Endothelial cell of umbilical vein (primary cell): ENCODE measurements around the gene GNPTAB. TPM values are rescaled to one million over a fixed set of nuclear protein-coding genes. Genes with fewer than 3 reads are reported as not detected.

Experiments
- BruUV-seq: library from RNA; stranded (reverse); fragments of 400-500 nt; replicated peaks from 2 replicates; lab custom pipeline; 2021; lab: Mats Ljungman, UMichigan
- CTCF ChIA-PET: fragments of 300-600, 350-600 bp; sonication (Branson Sonifier 250); formaldehyde crosslinking; loops from one replicate; lab custom pipeline; 2021; ENCODE audit warnings: antibody characterized with exemption, inconsistent platforms; lab: Charles Lee
- POLR2A ChIA-PET: fragments of 300-600, 350-600 bp; sonication (Branson Sonifier 250); formaldehyde crosslinking; loops from one replicate; lab custom pipeline; 2021; ENCODE audit warnings: antibody characterized with exemption, inconsistent platforms; lab: Charles Lee
- DNase-seq: peaks from one replicate; pipeline ENCODE4 v3.0.0-alpha.2; 2011; ENCODE audit warnings: low read depth, low spot score
- FAIRE-seq: peaks from 2 replicates; lab custom pipeline; 2011; peaks lifted over from hg19 to GRCh38; lab: Jason Lieb, UNC
- H2AFZ ChIP-seq: 2 replicates; pipeline ENCODE4 v1.6.0; 2012; ENCODE audit warnings: low read depth, low read length, control low read depth, inconsistent platforms
- H3K27ac ChIP-seq: 2 replicates; pipeline ENCODE4 v1.5.1; 2011; ENCODE audit warnings: low read depth, mild to moderate bottlenecking, control low read depth, low read length, moderate library complexity; ENCODE audit not compliant: insufficient read depth
- H3K27me3 ChIP-seq, 2 experiments: 2 replicates each; pipeline versions ENCODE4 v1.6.0 to v1.6.1; 2011; ENCODE audit warnings: low read length in 2 of 2, mixed read lengths in 1 of 2; ENCODE audit not compliant: control insufficient read depth in 2 of 2, insufficient read depth in 2 of 2
- H3K36me3 ChIP-seq, 2 experiments: 2 replicates in 1 of 2; 3 replicates in 1 of 2; pipeline ENCODE4 v1.5.1; 2011; ENCODE audit warnings: low read length in 2 of 2, mild to moderate bottlenecking in 1 of 2, moderate library complexity in 1 of 2; ENCODE audit not compliant: control insufficient read depth in 2 of 2, insufficient read depth in 2 of 2; ENCODE audit errors: extremely low read depth in 1 of 2
- H3K4me1 ChIP-seq: 3 replicates; pipeline ENCODE4 v1.5.1; 2011; ENCODE audit warnings: mild to moderate bottlenecking, low read length; ENCODE audit not compliant: control insufficient read depth, insufficient read depth; ENCODE audit errors: extremely low read depth
- H3K4me2 ChIP-seq: 2 replicates; pipeline ENCODE4 v1.6.1; 2011; ENCODE audit warnings: low read length, control low read depth, mixed read lengths; ENCODE audit not compliant: insufficient read depth
- H3K4me3 ChIP-seq, 3 experiments: fragments of 200-600 bp in 1 of 3; sonication (generic), shearing (Covaris generic) in 1 of 3; replicated peaks in 1 of 3; 2 replicates each; pipeline ENCODE4 v1.5.1; 2011 to 2016; ENCODE audit warnings: control low read depth in 3 of 3, low read length in 3 of 3, mild to moderate bottlenecking in 2 of 3, inconsistent platforms in 1 of 3, low read depth in 1 of 3, moderate library complexity in 1 of 3; ENCODE audit not compliant: insufficient read depth in 1 of 3
- H3K79me2 ChIP-seq: 2 replicates; pipeline ENCODE4 v1.6.0; 2012; ENCODE audit warnings: low read length, inconsistent platforms; ENCODE audit not compliant: control insufficient read depth, insufficient read depth
- H3K9ac ChIP-seq: replicated peaks from 2 replicates; pipeline ENCODE3; 2011; ENCODE audit warnings: low read length, control low read depth; ENCODE audit not compliant: insufficient read depth; ENCODE audit errors: extremely low read depth
- H3K9me1 ChIP-seq: replicated peaks from 3 replicates; pipeline ENCODE4 v1.6.0; 2011; ENCODE audit warnings: mild to moderate bottlenecking, low read length; ENCODE audit not compliant: control insufficient read depth, insufficient read depth; ENCODE audit errors: extremely low read depth
- H3K9me3 ChIP-seq: replicated peaks from 2 replicates; pipeline ENCODE4 v1.5.1; 2012; ENCODE audit warnings: low read length, inconsistent platforms; ENCODE audit not compliant: control insufficient read depth, insufficient read depth
- H4K20me1 ChIP-seq: replicated peaks from 2 replicates; pipeline ENCODE3; 2011; ENCODE audit warnings: mild to moderate bottlenecking, low read length; ENCODE audit not compliant: control insufficient read depth, insufficient read depth; ENCODE audit errors: extremely low read depth
- CTCF ChIP-seq, 2 donors: IDR thresholded peaks; 1 replicate in 1 of 2; 2 replicates in 1 of 2; pipeline ENCODE4 v1.5.1; 2011; ENCODE audit warnings: low read length in 2 of 2, mild to moderate bottlenecking in 2 of 2, moderate library complexity in 2 of 2, control low read depth in 1 of 2, inconsistent platforms in 1 of 2, low read depth in 1 of 2; ENCODE audit not compliant: insufficient read depth in 1 of 2; ENCODE audit errors: extremely low read depth in 1 of 2
- EZH2 ChIP-seq: IDR thresholded peaks from 2 replicates; pipeline ENCODE4 v1.6.1; 2012; ENCODE audit warnings: borderline replicate concordance, low read depth, mild to moderate bottlenecking, moderate library complexity, low read length, inconsistent platforms; ENCODE audit not compliant: severe bottlenecking
- FOS ChIP-seq: IDR thresholded peaks from 2 replicates; pipeline ENCODE4 v1.6.1; 2011; ENCODE audit warnings: mild to moderate bottlenecking, low read length, moderate library complexity, borderline replicate concordance; ENCODE audit not compliant: insufficient read depth
- GATA2 ChIP-seq: IDR thresholded peaks from 2 replicates; pipeline ENCODE4 v1.7.0; 2011; ENCODE audit warnings: low read depth, mild to moderate bottlenecking, moderate library complexity, mixed read lengths, low read length; ENCODE audit not compliant: insufficient read length, insufficient read depth
- MAX ChIP-seq: IDR thresholded peaks from 2 replicates; pipeline ENCODE4 v1.6.1; 2011; ENCODE audit not compliant: insufficient read depth, insufficient read length
- POLR2A ChIP-seq: IDR thresholded peaks from 2 replicates; pipeline ENCODE4 v1.6.1; 2012; ENCODE audit warnings: low read depth, mild to moderate bottlenecking, control low read depth, low read length
- dilution Hi-C: fragments of 300-500 bp; cut with MboI; formaldehyde crosslinking; loops from one replicate; pipeline ENCODE4 v1.15.0; 2019; ENCODE audit warnings: low sequenced_read_pairs; ENCODE audit not compliant: extremely low pct_ligation_motif_present
- intact Hi-C: fragments of 100-400 bp; cut with micrococcal nuclease; formaldehyde crosslinking; loops from one replicate; pipeline ENCODE4 v1.10.0; 2022
- polyA plus RNA-seq, 4 experiments: library from polyadenylated mRNA; depleted of rRNA in 3 of 4; stranded (reverse) in 3 of 4; unstranded in 1 of 4; fragments of >200 nt; gene quantifications; 2 replicates each; pipeline versions ENCODE4 v1.2.1 to v1.2.3, GENCODE V29; 2011 to 2012; ENCODE audit warnings: missing spikeins in 1 of 4
- total RNA-seq: library from RNA; stranded (reverse); gene quantifications from 2 replicates; pipeline ENCODE4 v1.2.3, GENCODE V29; 2021

Gene GNPTAB
- total and polyA plus RNA-seq, 2 donors (not counting 3 experiments of a cell fraction or from before 2014, with no cell fraction given), result 15.6 to 39.5 TPM

GRCh38 chr12:101826766-101827368 lies 3.9 kb downstream of the GNPTAB start:
- peaks cover 10% of the 10 kb centered on the region for H3K4me1 ChIP-seq
- no peaks in the 10 kb centered on the region for H3K79me2 ChIP-seq
- DNase-seq (no peak), FAIRE-seq (no peak)
- CTCF ChIA-PET, result interaction anchor here (1.1 to 6.7 kb wide), 5 partner anchors 13 to 67 kb away, joined by 4 to 121 read pairs (median 5); no protein-coding TSS in a partner anchor
- H3K4me2 ChIP-seq, result no peak overlapping the region
- dilution Hi-C loops, result no loop called here
- intact Hi-C loops, result no loop called here
- H3K36me3 ChIP-seq, result no peaks in the 10 kb centered on the region
- BruUV-seq, result no TSS peak
- H3K9me1 ChIP-seq, result no peaks in the 10 kb centered on the region
- H3K27me3 ChIP-seq, result no peaks in the 10 kb centered on the region
- no peak overlapping the region for H3K27ac ChIP-seq
- H3K9ac ChIP-seq, result no peak overlapping the region
- POLR2A ChIA-PET, result interaction anchor here (0.7 kb wide), 1 partner anchor 52 kb away, joined by 5 read pairs; no protein-coding TSS in a partner anchor
- no peaks in the 10 kb centered on the region for H3K9me3 ChIP-seq
- TF ChIP-seq GATA2 (no peak), FOS (no peak), EZH2 (no peak), CTCF (IDR thresholded peaks at IDR 0.05; ENCODE audit: extremely low read depth in 1 of 2, insufficient read depth in 1 of 2, low read depth in 1 of 2, low read length in 2 of 2) (no peak), POLR2A (no peak), MAX (no peak)
- no peak overlapping the region for H3K4me3 ChIP-seq
- no peak overlapping the region for H2AFZ ChIP-seq
- H4K20me1 ChIP-seq, result no peaks in the 10 kb centered on the region
